Transverse colon (tissue), 4 donors: ENCODE data around the gene PFKFB3.

Experiments used
- EP300 ChIP-seq: sonication (generic); formaldehyde crosslinking; IDR thresholded peaks from one replicate; pipeline ENCODE4 v1.6.1; 2017; ENCODE audit warnings: antibody characterized with exemption, low read depth
- POLR2A ChIP-seq: fragments of 450-650 bp; IDR thresholded peaks from one replicate; pipeline ENCODE4 v1.6.1; 2016; ENCODE audit warnings: antibody characterized with exemption, mild to moderate bottlenecking, moderate library complexity
- POLR2AphosphoS5 ChIP-seq, 3 donors: sonication (generic); formaldehyde crosslinking; IDR thresholded peaks; one replicate each; pipeline ENCODE4 v1.6.1; 2016; ENCODE audit warnings: antibody characterized with exemption in 3 of 3
- TF ChIP-seq, protein P1 (sequence below), 5 experiments: fragments of 200-600 bp in 3 of 5; fragments of 450-650 bp in 2 of 5; sonication (generic) in 3 of 5; IDR thresholded peaks; 1 replicate in 2 of 5; 2 replicates in 3 of 5; pipeline ENCODE4 v1.5.1; 2016 to 2017; ENCODE audit warnings: antibody characterized with exemption in 5 of 5, inconsistent platforms in 3 of 5, mild to moderate bottlenecking in 2 of 5, moderate library complexity in 1 of 5

DNA sequence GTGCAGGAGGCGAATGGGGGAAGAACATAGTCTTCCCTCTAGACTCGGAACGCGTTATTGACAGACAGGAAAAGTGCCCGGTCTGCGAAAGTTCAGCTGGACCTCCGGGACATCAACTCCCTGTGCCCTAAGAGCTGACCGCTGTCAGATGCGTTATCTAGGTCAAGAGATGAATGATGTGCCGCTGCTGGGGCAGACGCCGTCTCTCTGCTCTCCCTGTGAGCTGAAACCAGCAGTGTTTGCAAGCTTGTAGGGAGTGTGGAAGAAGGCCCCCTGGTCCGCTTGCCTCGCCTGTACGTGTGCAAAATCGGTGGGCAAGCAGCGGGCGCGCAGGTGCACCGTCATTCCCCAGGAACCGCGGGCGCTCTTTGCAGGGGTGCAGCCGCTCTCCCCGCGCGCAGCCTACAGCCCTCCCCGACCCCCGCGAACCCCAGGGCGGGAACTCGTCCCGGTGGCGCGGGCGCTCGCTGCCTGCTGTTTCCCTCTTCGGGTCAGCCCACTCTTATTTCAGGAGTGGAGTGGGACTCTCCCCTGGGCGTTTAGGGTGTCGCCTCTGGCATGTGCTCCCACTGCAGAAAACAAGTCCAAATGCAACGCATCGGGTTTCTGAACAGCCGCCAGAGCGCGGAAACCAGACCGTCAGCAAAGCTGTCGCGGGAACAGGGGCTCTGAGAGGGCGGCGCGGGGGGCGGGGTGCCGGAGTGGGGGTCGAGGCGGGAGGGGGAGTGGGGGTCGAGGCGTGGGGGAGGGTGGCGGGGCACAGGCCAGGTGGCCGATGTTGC is 1.8 kb upstream of the PFKFB3 start:
- TF ChIP-seq, protein P1, sequence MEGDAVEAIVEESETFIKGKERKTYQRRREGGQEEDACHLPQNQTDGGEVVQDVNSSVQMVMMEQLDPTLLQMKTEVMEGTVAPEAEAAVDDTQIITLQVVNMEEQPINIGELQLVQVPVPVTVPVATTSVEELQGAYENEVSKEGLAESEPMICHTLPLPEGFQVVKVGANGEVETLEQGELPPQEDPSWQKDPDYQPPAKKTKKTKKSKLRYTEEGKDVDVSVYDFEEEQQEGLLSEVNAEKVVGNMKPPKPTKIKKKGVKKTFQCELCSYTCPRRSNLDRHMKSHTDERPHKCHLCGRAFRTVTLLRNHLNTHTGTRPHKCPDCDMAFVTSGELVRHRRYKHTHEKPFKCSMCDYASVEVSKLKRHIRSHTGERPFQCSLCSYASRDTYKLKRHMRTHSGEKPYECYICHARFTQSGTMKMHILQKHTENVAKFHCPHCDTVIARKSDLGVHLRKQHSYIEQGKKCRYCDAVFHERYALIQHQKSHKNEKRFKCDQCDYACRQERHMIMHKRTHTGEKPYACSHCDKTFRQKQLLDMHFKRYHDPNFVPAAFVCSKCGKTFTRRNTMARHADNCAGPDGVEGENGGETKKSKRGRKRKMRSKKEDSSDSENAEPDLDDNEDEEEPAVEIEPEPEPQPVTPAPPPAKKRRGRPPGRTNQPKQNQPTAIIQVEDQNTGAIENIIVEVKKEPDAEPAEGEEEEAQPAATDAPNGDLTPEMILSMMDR (IDR thresholded peaks at IDR 0.05): no peak
- TF ChIP-seq POLR2A: peak; percentile 23
- peak in 1 of 3 donors; percentile 22 for TF ChIP-seq POLR2AphosphoS5 (IDR thresholded peaks at IDR 0.05)
- no peak for TF ChIP-seq EP300
